Measurements from ENCODE around the gene LPP. TPM values are rescaled to one million over a fixed set of nuclear protein-coding genes. Genes with fewer than 3 reads are reported as not detected.

LPP gene
- total and polyA plus RNA-seq, 2 donors from 2014 or later: 6.7 to 233 TPM

GRCh38 chr3:188577539-188577938 lies 423.6 kb downstream of the LPP start:
- DNase-seq (no peak), FAIRE-seq (no peak)
- Histone ChIP-seq H3K36me3 (ENCODE audit: control insufficient read depth in 2 of 3, insufficient read depth in 3 of 3, low read length in 3 of 3) (no peaks in the 10 kb centered on the region), H3K27me3 (ENCODE audit: control insufficient read depth, insufficient read depth, low read length) (no peaks in the 10 kb centered on the region), H3K4me3 (ENCODE audit: low read length in 3 of 3) (no peak overlapping the region), H3K4me1 (ENCODE audit: control insufficient read depth in 2 of 3, insufficient read depth in 2 of 3, low read depth in 1 of 3, low read length in 3 of 3) (peaks cover 0 to 2% (median 0%) of the 10 kb centered on the region in 3 donors), H3K9me3 (ENCODE audit: control insufficient read depth in 2 of 3, insufficient read depth in 1 of 3, low read length in 3 of 3) (no peaks in the 10 kb centered on the region), H3K27ac (ENCODE audit: low read depth in 2 of 2, low read length in 2 of 2) (no peak overlapping the region), H3K9ac (ENCODE audit: low read length in 3 of 3) (no peak overlapping the region)
- intact Hi-C loops (cut with DNase I): no loop called here
- TF ChIP-seq CTCF (IDR thresholded peaks at IDR 0.05; ENCODE audit: borderline replicate concordance, extremely low read depth, insufficient read depth): no peak

GRCh38 chr3:188578576-188579363 lies 424.8 kb downstream of the LPP start:
- no peaks in the 10 kb centered on the region for H3K27me3 ChIP-seq (ENCODE audit: control insufficient read depth, insufficient read depth, low read length)
- H3K36me3 ChIP-seq (ENCODE audit: control insufficient read depth in 2 of 3, insufficient read depth in 3 of 3, low read length in 3 of 3): no peaks in the 10 kb centered on the region
- intact Hi-C loops (cut with DNase I): no loop called here
- no peak overlapping the region for H3K4me3 ChIP-seq (ENCODE audit: low read length in 3 of 3)
- H3K9me3 ChIP-seq (ENCODE audit: control insufficient read depth in 2 of 3, insufficient read depth in 1 of 3, low read length in 3 of 3): no peaks in the 10 kb centered on the region
- H3K9ac ChIP-seq (ENCODE audit: low read length in 3 of 3): no peak overlapping the region
- FAIRE-seq (no peak), DNase-seq (peak in 1 of 5 donors; percentile 70)
- peaks cover 0 to 7% (median 2%) of the 10 kb centered on the region in 3 donors for H3K4me1 ChIP-seq (ENCODE audit: control insufficient read depth in 2 of 3, insufficient read depth in 2 of 3, low read depth in 1 of 3, low read length in 3 of 3)
- H3K27ac ChIP-seq (ENCODE audit: low read depth in 2 of 2, low read length in 2 of 2): peak overlapping the region in 1 of 2 donors; percentile 3
- TF ChIP-seq CTCF (IDR thresholded peaks at IDR 0.05; ENCODE audit: borderline replicate concordance, extremely low read depth, insufficient read depth): no peak

- Histone ChIP-seq H3K27me3 (ENCODE audit: control insufficient read depth, insufficient read depth, low read length) (no peaks in the 10 kb centered on the region), H3K4me3 (ENCODE audit: low read length in 3 of 3) (no peak overlapping the region), H3K4me1 (ENCODE audit: control insufficient read depth in 2 of 3, insufficient read depth in 2 of 3, low read depth in 1 of 3, low read length in 3 of 3) (peaks cover 0 to 8% (median 2%) of the 10 kb centered on the region in 3 donors), H3K36me3 (ENCODE audit: control insufficient read depth in 2 of 3, insufficient read depth in 3 of 3, low read length in 3 of 3) (no peaks in the 10 kb centered on the region), H3K27ac (ENCODE audit: low read depth in 2 of 2, low read length in 2 of 2) (no peak overlapping the region), H3K9ac (ENCODE audit: low read length in 3 of 3) (no peak overlapping the region), H3K9me3 (ENCODE audit: control insufficient read depth in 2 of 3, insufficient read depth in 1 of 3, low read length in 3 of 3) (no peaks in the 10 kb centered on the region)
- no peak for FAIRE-seq
- DNase-seq: no peak
- intact Hi-C loops (cut with DNase I): no loop called here
- TF ChIP-seq CTCF (IDR thresholded peaks at IDR 0.05; ENCODE audit: borderline replicate concordance, extremely low read depth, insufficient read depth): no peak
Observed at GRCh38 chr3:188580223-188580622, 426.3 kb downstream of the LPP start.

Measured in kidney (tissue), 14 donors.